Coronary artery (tissue), 2 donors: ENCODE results near the gene KRTAP2-1.
"Not testable (repeated sequence)": the region's sequence is repeated elsewhere in the genome, so short reads cannot be mapped to it uniquely, and the experiment has no call there.

ENCODE experiments used
- DNase-seq: peaks from one replicate; pipeline ENCODE4 v3.0.0-alpha.2; 2017; ENCODE audit warnings: low spot score
- H3K27ac ChIP-seq, 2 donors: fragments of 200-600 bp; sonication (generic); one replicate each; pipeline ENCODE4 v1.5.1; 2016 to 2019
- H3K4me3 ChIP-seq: fragments of 200-600 bp; sonication (generic); 2 replicates; pipeline ENCODE4 v1.5.1; 2016; ENCODE audit warnings: mild to moderate bottlenecking, moderate library complexity
- TF ChIP-seq, protein P1 (sequence below): fragments of 200-600 bp; sonication (generic); IDR thresholded peaks from one replicate; pipeline ENCODE4 v1.5.1; 2019; ENCODE audit warnings: antibody characterized with exemption

Gene KRTAP2-1

DNA sequence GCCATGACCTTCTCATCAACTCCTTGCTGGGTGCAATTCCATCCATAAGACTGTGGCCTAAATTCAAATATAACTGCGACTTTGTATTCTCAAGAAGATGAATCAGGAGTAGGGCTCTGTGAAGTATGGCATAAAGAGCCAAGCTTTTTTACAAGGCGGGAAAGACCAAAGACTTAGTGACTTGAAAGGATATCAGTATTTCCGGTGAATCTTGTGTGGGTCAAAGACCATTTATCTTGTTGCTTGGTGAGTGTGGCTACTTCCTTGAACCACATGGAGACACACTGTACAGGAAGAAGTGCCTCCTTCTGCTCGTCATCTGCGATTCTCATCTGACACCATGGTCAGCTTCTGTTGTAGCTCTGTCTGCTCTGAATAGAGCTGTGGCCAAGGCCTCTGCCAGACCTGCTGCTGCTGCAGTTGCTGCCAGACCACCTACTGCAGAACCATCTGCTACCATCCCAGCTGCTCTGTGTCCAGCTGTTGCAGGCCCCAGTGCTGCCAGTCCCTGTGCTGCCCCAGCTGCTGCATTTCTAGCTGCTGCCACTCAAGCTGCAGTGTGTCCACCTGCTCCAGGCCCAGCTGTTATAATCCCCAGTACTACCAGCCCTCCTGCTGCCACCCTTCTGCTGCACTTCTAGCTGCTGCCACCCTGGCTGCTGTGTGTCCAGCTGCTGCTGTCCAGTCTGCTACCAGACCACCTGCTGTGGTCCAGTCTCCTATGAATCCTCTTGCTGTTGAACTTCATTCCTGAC is 24.7 kb upstream of the KRTAP2-1 start:
- DNase-seq, result no peak
- TF ChIP-seq, protein P1, sequence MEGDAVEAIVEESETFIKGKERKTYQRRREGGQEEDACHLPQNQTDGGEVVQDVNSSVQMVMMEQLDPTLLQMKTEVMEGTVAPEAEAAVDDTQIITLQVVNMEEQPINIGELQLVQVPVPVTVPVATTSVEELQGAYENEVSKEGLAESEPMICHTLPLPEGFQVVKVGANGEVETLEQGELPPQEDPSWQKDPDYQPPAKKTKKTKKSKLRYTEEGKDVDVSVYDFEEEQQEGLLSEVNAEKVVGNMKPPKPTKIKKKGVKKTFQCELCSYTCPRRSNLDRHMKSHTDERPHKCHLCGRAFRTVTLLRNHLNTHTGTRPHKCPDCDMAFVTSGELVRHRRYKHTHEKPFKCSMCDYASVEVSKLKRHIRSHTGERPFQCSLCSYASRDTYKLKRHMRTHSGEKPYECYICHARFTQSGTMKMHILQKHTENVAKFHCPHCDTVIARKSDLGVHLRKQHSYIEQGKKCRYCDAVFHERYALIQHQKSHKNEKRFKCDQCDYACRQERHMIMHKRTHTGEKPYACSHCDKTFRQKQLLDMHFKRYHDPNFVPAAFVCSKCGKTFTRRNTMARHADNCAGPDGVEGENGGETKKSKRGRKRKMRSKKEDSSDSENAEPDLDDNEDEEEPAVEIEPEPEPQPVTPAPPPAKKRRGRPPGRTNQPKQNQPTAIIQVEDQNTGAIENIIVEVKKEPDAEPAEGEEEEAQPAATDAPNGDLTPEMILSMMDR, result no peak
- H3K27ac ChIP-seq, result no peak overlapping the region
- no peak overlapping the region for H3K4me3 ChIP-seq

DNA sequence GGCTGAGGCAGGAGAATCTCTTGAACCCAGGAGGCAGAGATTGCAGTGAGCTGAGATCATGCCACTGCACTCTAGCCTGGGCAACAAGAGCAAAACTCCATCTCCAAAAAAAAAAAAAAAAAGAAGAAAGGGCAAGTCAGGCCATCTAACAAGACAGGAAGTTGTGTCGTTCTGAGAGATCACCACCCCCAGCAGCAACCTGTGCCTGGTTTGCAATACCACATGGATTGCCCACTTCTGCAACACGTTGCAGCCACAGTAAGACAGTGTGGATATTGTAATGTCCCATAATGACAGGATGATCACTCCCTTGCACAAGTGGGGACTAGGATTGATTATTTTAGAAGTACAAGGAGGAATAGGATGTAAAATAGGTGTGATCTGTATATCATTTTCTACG is 21.9 kb upstream of the KRTAP2-1 start:
- no peak overlapping the region for H3K4me3 ChIP-seq
- no peak overlapping the region for H3K27ac ChIP-seq
- DNase-seq, result no peak
- TF ChIP-seq, protein P1, result no peak

DNA sequence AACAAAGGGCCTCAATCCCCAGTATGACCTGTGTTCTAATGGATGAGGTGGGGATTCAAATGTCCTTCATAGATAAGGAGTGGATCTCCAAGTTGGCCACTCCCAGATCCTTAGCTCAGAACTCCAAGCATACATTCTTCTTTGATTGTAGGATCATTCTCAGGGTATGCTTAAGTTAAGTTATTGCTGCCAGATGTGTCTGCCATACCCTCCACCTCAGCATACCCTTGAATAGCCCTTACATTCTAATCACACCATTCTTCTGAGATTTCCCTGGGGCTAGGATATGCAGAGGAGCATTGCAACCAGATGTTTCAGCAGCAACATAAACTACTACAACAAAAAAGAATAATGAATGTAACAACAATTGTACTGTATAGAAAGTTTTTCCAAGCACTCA is 20.2 kb upstream of the KRTAP2-1 start:
- Histone ChIP-seq H3K4me3 (no peak overlapping the region), H3K27ac (no peak overlapping the region)
- TF ChIP-seq, protein P1, result no peak
- DNase-seq, result no peak

DNA sequence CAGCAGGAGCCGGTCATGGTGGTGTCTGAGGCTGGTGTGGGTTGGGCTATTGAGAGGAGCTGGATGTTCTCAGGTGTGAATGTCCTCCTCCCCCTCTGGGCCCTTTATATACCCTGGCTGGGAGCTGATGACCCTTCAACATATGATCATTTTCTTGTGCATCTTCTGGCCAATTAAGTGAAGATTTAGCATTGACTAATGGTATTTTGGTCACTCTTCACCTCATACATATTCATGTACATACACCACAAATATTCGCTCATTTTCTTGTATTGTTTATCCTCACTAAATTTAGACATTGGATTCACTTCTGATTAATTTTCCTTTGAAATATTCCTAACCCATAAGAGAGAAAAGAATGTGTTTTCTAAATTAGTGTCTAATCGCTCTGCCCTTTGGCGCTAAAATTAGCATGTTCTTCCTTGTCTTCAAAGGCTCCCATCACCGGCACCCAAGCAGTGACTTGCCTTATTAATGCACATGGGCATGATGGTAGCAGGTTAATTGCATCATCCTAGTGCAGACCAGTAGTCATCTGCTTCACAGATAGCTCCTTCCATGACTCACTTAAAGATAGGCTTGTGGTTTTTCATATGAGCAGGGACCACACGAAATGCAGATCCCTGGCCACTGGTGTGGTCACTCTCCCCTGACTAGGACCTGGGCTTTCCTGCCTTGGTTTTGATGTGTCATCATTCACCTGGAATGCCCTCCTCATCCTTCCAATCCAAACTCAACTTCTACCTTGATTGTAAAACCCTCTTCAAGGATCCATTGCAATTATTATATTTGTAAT is 18.9 kb upstream of the KRTAP2-1 start, which contains the start of gene KRTAP2-4:
TSS of gene KRTAP2-4 (minus strand) at position 51 of the 796 bp plus-strand sequence. CDS start at position 17, 34 bp downstream.
- Histone ChIP-seq H3K27ac (no peak within 1 kb of the TSS), H3K4me3 (no peak within 1 kb of the TSS)
- TF ChIP-seq, protein P1, result no peak
- no peak for DNase-seq

DNA sequence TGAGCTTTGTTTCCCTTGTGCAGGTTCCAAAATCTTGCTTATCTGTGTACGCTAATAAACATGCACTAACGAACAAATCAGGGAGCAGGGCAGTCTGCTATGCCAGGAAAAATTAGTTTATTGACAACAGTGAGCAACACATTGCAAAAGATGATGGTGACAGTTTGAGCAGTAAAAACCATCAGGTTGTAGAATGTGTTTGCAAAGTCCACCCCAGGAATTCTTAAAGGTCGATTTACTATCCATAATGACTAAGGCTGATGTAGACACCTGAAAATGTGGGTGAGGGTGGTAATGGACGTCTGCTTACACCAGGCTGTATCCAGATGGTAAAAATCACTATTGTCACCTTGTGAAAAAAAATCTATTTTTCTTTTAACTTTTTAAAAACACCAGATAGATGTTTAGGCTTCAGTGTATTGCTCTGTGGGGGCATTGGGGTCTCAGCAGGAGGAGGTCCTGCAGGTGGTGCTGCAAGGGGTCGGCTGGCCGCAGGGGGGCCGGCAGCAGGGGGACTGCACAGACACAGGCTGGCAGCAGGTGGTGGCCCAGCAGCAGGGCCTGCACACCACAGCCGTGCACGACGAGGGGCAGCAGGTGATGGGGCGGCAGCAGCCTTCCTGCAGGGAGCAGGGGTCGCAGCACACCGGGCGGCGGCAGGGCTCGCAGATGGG is 18.0 kb upstream of the KRTAP2-1 start:
- H3K27ac ChIP-seq, DNase-seq, H3K4me3 ChIP-seq: not testable (repeated sequence)

DNA sequence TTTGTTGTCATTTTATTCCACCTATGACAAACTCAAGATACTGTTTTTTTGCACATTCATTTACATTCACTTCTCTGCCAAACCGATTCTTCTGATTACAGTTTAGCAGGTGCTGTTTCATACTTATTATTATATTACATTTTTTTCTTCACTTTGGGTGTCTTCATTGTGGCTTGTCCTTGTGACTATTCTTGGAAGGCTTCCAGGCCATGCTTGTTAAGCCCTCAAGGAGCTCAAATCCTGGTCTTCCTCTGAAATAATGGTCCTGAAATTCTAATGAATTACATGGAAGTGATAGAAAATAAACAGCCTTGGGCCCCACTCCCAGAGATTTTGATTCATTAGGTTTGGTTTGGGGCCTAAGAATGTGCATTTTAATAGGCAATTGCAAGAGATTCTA is 17.2 kb upstream of the KRTAP2-1 start:
- Histone ChIP-seq H3K27ac (no peak overlapping the region), H3K4me3 (no peak overlapping the region)
- TF ChIP-seq, protein P1, result no peak
- DNase-seq, result no peak

DNA sequence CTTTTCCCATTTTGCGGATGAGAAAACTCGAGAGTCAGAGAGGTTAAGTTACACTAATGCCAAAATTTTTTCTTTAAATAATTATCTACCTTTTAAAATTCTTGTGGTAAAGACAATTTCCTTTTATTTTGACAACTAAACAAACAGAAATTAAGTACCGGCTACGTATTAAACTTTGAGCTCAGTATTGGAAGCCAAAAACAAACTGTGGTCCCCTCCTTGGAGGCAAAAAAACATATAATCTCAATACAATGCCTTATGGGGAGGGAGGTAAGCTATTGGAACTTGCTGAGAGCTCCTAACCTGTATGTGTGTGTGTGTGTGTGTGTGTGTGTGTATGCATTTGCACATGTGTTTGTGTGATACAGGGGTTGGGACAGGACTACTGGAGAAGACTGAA is 16.3 kb upstream of the KRTAP2-1 start:
- DNase-seq, result no peak
- TF ChIP-seq, protein P1, result no peak
- no peak overlapping the region for H3K27ac ChIP-seq
- no peak overlapping the region for H3K4me3 ChIP-seq
